Psoas muscle (tissue), 8 donors: ENCODE measurements around the gene C1orf141. TPM values are rescaled to one million over a fixed set of nuclear protein-coding genes. Genes with fewer than 3 reads are reported as not detected.
A peak's percentile ranks its signal among the peaks of the same experiment; 100 is the strongest.
"Not testable (repeated sequence)": the region's sequence is repeated elsewhere in the genome, so short reads cannot be mapped to it uniquely, and the experiment has no call there.

Experiments
- ATAC-seq, 4 donors: fragments of 200-7000 bp; cut with Tn5 transposase; one replicate each; pipeline ENCODE4 v1.9.1; 2020; ENCODE audit warnings: moderate library complexity in 3 of 4, mild to moderate bottlenecking in 2 of 4
- DNase-seq, 2 donors: peaks; one replicate each; pipeline ENCODE4 v3.0.0-alpha.2; 2020
- H3K27ac ChIP-seq: fragments of 200-600 bp; one replicate; pipeline ENCODE4 v1.8.0; 2022
- H3K27me3 ChIP-seq, 3 donors: fragments of 200-600 bp in 1 of 3; one replicate each; pipeline versions ENCODE4 v1.6.1 to v1.8.0; 2013 to 2022; ENCODE audit warnings: low read length in 2 of 3, mild to moderate bottlenecking in 2 of 3, moderate library complexity in 1 of 3; ENCODE audit not compliant: insufficient read depth in 3 of 3
- H3K36me3 ChIP-seq, 2 donors: fragments of 200-600 bp in 1 of 2; one replicate each; pipeline versions ENCODE4 v1.6.1 to v1.8.0; 2013 to 2022; ENCODE audit warnings: low read depth in 1 of 2, mild to moderate bottlenecking in 1 of 2, moderate library complexity in 1 of 2; ENCODE audit not compliant: insufficient read depth in 1 of 2
- H3K4me1 ChIP-seq: fragments of 200-600 bp; one replicate; pipeline ENCODE4 v1.8.0; 2022
- H3K4me3 ChIP-seq: fragments of 200-600 bp; one replicate; pipeline ENCODE4 v1.8.0; 2022; ENCODE audit warnings: mild to moderate bottlenecking
- H3K9me3 ChIP-seq: fragments of 200-600 bp; one replicate; pipeline ENCODE4 v1.8.0; 2022
- CTCF ChIP-seq: fragments of 200-600 bp; IDR thresholded peaks from one replicate; pipeline ENCODE4 v1.8.0; 2022; ENCODE audit warnings: antibody characterized with exemption
- WGBS, 3 donors: extraction: QIAGEN DNeasy Blood & Tissue Kit; methylation state at CpG; one replicate each; pipeline versions ENCODE4 v1.1.6 to v1.1.7; 2013; 5-methylcytosine and 5-hydroxymethylcytosine counted together
- intact Hi-C, 2 donors: fragments of 100-400 bp; cut with DNase I; formaldehyde crosslinking; loops; one replicate each; pipeline versions ENCODE4 v1.11.0 to v1.14.2; 2022
- polyA plus RNA-seq, 3 donors: library from polyadenylated mRNA; stranded (reverse); fragments of 200-250 nt; gene quantifications; one replicate each; pipeline ENCODE4 v1.2.3, GENCODE V29; 2013
- total RNA-seq, 4 donors: library from RNA; stranded (reverse); fragmentation: NEBNext Ultra II Directional in 2 of 4; extraction: Animal tissue kit (Norgen Biotek cat#: 25700) in 2 of 4; gene quantifications; one replicate each; pipeline versions ENCODE4 v1.2.1 to v1.2.4, GENCODE V29; 2021 to 2023
- donor health status: healthy with polysubstance abuse.
- donor health status: DM: no; HTN: no; CAD: no; lungs with moderate emphysema.
- donor health status: Bipolar disorder and iron deficiency.
- donor health status: healthy.
- donor health status: DM: yes; HTN: yes; CAD: no.
- donor health status: DM: no; HTN: no; CAD: no.
- donor health status: DM: no; HTN: no; CAD: no.
- donor health status: DM: yes; HTN: yes; CAD: no.

Gene C1orf141
- total and polyA plus RNA-seq, 7 donors: not detected

- Histone ChIP-seq H3K27me3 (no peaks in the 10 kb centered on the region), H3K27ac (no peak overlapping the region), H3K36me3 (no peaks in the 10 kb centered on the region), H3K4me3 (no peak overlapping the region), H3K4me1 (no peaks in the 10 kb centered on the region), H3K9me3 (no peaks in the 10 kb centered on the region)
- intact Hi-C loops: loop anchor here (1.0 to 5.0 kb wide), 4 partner anchors 152 to 384 kb away; no protein-coding TSS in a partner anchor
- TF ChIP-seq CTCF: peak; percentile 82
- peak; percentile 88 to 100 (median 96) for ATAC-seq
- peak; percentile 47 to 64 for DNase-seq
- WGBS, 3 donors: 15 to 18% (median 16%) methylated on average over 9 of the region's 9 CpGs
These were observed 14.5 kb upstream of the C1orf141 start for GRCh38 chr1:67149179-67149770.

GRCh38 chr1:67148516-67149178 lies 13.9 kb upstream of the C1orf141 start:
- ATAC-seq: peak in 3 of 4 donors; percentile 35 to 59 (median 57)
- no peaks in the 10 kb centered on the region for H3K36me3 ChIP-seq
- no peak for TF ChIP-seq CTCF
- 45 to 50% (median 49%) methylated on average over 6 of the region's 6 CpGs for WGBS, 3 donors
- DNase-seq: no peak
- no peak overlapping the region for H3K27ac ChIP-seq
- no peaks in the 10 kb centered on the region for H3K4me1 ChIP-seq
- intact Hi-C loops: loop anchor here (1.0 to 5.0 kb wide), 4 partner anchors 152 to 384 kb away; no protein-coding TSS in a partner anchor
- no peaks in the 10 kb centered on the region for H3K9me3 ChIP-seq
- no peaks in the 10 kb centered on the region for H3K27me3 ChIP-seq
- H3K4me3 ChIP-seq: no peak overlapping the region

GRCh38 chr1:67147973-67148372 lies 13.2 kb upstream of the C1orf141 start:
- not testable (repeated sequence) for H3K4me3 ChIP-seq, H3K27me3 ChIP-seq, ATAC-seq, H3K9me3 ChIP-seq, DNase-seq, H3K4me1 ChIP-seq, H3K36me3 ChIP-seq, H3K27ac ChIP-seq
- 85 to 91% (median 90%) methylated on average over 20 of the region's 20 CpGs for WGBS, 3 donors
- intact Hi-C loops: loop anchor here (2.0 to 5.0 kb wide), 3 partner anchors 151 to 383 kb away; no protein-coding TSS in a partner anchor

GRCh38 chr1:67146539-67146938 lies 11.8 kb upstream of the C1orf141 start:
- H3K27ac ChIP-seq: no peak overlapping the region
- no peak overlapping the region for H3K4me3 ChIP-seq
- H3K9me3 ChIP-seq: no peaks in the 10 kb centered on the region
- H3K4me1 ChIP-seq: no peaks in the 10 kb centered on the region
- ATAC-seq: no peak
- TF ChIP-seq CTCF: no peak
- intact Hi-C loops: loop anchor here in 1 of 2 donors (5.0 kb wide), 1 partner anchor 379 kb away; no protein-coding TSS in a partner anchor
- 91 to 95% (median 93%) methylated on average over 3 of the region's 3 CpGs for WGBS, 3 donors
- H3K27me3 ChIP-seq: no peaks in the 10 kb centered on the region
- DNase-seq: no peak
- no peaks in the 10 kb centered on the region for H3K36me3 ChIP-seq

GRCh38 chr1:67146101-67146500 lies 11.3 kb upstream of the C1orf141 start:
- 80 to 90% (median 82%) methylated on average over 3 of the region's 3 CpGs for WGBS, 3 donors
- H3K4me3 ChIP-seq: no peak overlapping the region
- no peaks in the 10 kb centered on the region for H3K27me3 ChIP-seq
- H3K4me1 ChIP-seq: no peaks in the 10 kb centered on the region
- no peak for TF ChIP-seq CTCF
- DNase-seq (no peak), ATAC-seq (no peak)
- intact Hi-C loops: loop anchor here in 1 of 2 donors (5.0 kb wide), 1 partner anchor 379 kb away; no protein-coding TSS in a partner anchor
- no peaks in the 10 kb centered on the region for H3K36me3 ChIP-seq
- H3K27ac ChIP-seq: no peak overlapping the region
- H3K9me3 ChIP-seq: no peaks in the 10 kb centered on the region
